ENCODE results near the gene AKR7A2. TPM values are rescaled to one million over a fixed set of nuclear protein-coding genes. Genes with fewer than 3 reads are reported as not detected.
"Not testable (repeated sequence)": the region's sequence is repeated elsewhere in the genome, so short reads cannot be mapped to it uniquely, and the experiment has no call there.

Gene AKR7A2
- polyA plus RNA-seq, 3 donors: 74.7 to 86.5 (median 75.2) TPM

DNA sequence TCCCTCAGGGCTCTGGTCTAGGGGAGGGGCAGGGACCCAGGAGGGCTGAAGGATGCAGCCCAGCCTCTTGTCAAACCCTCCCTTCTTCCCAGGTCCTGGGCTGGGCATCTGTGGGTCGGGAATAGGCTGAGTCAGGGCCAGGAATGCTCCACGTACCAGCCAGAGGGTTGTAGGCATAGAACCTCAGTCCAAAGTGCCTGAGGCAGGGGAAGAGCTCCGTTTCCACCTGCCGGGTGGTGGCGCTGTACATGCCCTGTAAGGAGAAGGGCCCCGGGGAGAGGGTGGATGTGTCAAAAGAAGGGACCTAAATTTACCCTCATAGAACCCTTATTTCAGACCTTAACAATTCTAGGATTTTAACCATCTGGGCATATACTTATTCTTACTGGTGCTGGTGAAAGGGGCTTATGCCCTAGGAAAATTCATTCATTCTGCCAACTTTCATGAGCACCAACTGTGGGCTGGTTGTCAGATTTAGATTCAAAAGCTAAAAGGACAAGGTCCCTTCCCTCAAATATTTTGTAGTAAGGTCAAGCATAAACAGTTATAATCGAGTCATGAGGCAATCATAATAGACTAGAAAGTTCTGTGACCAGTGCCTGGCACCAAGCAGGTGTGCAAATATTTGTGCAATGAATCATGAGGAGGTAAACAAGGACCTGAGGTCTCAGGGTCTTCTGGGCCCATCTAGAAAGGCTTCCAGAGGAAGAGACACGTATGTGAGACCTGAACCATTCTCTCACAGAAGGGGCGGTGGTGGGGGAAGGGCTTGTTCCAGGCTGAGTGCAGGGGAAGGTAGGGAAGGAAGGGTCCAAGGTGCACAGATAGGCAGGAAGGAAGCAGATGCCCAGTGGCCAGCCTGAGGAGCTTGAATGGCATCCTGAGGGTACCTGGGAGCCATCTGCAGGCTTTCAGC is 42.3 kb downstream of the AKR7A2 start:
- DNase-seq (ENCODE audit: low read depth in 3 of 3, low spot score in 2 of 3): not testable (repeated sequence)

DNA sequence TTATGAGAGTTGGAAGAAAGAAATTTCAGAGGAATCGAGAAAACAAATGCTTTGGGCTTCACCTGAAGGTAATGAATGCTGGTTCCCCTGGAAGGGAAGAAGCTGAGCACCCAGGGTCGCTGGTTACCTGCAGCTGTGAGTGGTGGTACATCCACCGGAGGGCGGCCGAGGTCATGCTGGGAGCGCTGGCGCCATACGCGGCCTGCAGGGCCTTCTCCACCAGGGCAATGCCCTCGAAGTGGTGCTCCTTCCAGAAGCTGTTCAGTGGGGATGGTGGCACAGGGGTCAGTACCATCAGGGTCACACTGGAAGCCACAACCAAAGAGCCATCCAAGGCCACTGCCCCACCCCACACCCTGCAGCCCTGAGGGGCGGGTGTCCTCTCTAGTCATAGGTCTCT is 43.5 kb downstream of the AKR7A2 start:
- no peak for DNase-seq (ENCODE audit: low read depth in 3 of 3, low spot score in 2 of 3)

DNA sequence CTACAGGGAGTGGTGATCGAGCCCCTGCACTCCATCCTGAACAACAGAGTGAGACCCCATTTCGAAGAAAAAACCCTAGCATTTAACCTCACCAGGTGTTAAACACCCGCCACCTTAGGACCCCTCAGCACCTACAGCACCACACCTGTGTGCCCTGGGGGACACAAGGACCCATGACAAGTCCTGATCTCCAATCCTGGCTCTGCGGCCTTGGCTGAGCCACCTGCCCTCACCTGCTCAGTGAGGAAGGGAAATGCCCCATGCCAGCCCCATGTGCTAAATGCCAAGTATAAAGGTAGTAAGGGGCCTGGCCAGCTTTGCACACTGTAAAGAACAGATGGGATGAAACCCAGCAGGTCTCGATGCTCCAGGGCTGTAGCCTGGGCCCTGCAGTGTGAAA is 49.2 kb downstream of the AKR7A2 start:
- DNase-seq (ENCODE audit: low read depth in 3 of 3, low spot score in 2 of 3): no peak

DNA sequence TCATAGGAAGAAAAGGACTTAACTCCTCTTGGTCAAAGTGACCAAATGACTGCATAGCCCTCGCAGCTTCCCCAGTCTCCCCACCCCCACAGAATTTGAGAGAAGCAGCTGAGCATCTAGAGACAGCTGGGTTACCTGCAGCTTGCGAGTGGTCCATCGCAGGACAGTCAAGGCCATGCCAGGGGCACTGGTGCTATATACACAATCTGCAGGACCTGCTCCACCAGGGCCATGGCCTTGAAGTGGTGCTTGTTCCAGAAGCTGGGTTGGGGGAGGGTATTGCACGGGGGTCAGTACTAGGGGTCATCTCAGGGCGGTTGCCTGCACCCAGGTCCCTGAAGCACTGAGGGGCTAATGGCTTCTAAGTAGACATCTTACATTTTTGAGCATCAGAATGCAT is 49.9 kb downstream of the AKR7A2 start:
- DNase-seq (ENCODE audit: low read depth in 3 of 3, low spot score in 2 of 3): no peak

DNA sequence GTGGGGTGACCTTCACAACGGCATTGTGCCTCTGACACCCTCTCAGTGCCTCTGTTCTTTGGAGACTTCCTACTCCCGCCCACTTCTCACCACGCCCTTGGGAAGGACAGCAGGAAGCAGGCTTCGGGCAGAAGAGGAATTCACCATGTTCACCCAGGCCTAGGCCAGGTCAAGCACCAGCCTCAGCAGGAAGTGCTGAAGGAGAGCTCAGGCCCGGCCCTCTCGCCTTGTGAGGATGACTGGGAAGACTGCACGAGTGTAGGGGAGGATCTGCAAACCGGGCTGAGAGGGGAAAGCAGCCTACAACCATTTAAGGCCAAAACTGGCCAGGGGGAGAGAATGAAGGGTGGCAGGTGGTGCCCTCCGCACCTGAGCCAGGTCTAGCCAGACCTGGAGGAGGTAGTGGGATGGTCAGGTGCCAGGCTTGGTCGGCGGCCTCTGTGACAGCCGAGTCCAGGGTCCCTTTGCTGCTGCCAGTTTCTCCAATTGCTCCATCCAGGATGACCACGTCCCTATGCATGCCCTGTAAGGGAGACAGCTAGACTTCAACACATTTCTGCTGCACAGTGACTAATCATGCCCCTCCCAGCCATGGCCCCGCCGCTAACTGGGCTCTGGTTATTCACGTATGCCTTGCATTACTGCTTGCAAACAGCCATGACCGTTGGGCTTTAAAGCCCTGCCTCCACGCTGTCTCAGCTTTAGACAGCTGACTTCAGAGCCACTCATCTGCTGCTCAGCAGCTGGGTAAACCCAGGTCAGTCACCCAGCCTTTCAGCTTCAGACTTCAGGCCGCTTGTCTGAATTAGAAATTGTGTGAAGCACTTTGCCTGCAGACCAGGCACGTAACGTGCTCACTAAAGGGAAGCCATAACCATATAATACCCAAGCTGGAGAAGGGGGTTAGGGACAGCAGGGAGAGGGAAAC is 51.5 kb downstream of the AKR7A2 start:
- no peak for DNase-seq (ENCODE audit: low read depth in 3 of 3, low spot score in 2 of 3)

DNA sequence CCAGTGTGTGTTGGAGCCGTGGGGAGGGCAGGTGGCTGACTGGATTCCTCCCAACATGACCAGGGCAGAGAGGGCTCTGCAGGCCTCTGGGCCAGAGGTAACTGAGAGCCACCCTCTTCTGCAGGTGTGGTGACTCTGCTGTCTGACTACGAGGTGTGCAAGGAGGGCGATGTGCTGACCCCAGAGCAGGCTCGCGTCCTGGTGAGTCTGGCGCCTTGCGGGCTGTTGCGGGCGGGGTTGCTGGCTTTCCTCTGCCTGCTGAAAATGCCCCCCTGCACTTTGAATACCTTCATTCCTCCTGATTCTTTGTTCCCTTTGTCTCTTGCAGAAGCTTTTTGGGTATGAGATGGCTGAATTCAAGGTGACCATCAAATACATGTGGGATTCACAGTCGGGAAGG is 53.6 kb downstream of the AKR7A2 start:
- DNase-seq (ENCODE audit: low read depth in 3 of 3, low spot score in 2 of 3): no peak

DNA sequence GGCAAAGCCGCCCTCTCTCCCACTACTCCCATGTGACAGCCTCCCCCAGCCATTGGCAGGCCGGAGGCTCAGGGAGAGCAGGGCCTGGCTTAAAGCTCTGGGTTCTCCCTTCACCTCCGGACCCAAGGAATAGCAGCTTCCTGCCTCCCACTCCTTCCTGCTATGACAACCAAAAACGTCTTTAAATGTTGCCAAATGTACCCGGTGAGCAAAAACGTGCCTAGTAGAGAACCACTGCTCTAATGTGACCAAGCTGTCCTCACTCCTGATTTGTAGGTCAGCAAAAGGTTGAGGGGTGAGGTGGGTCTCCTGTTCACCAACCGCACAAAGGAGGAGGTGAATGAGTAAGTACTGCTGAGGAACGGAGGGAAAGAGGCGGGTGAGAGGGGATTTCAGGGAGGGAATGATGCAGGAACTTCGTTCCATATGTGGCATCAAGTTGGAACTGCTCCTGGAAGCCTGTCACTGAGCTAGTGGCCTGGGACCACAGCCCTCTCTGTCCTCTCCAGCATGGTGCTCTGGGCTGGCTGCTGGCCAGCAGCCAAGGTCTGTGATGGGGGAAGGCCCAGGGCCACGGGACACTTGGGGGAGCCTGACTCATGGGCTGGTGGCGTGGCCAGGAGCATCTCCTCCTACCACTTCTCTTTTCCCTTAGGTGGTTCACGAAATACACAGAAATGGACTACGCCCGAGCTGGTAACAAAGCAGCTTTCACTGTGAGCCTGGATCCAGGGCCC is 54.6 kb downstream of the AKR7A2 start:
- DNase-seq (ENCODE audit: low read depth in 3 of 3, low spot score in 2 of 3): no peak

DNA sequence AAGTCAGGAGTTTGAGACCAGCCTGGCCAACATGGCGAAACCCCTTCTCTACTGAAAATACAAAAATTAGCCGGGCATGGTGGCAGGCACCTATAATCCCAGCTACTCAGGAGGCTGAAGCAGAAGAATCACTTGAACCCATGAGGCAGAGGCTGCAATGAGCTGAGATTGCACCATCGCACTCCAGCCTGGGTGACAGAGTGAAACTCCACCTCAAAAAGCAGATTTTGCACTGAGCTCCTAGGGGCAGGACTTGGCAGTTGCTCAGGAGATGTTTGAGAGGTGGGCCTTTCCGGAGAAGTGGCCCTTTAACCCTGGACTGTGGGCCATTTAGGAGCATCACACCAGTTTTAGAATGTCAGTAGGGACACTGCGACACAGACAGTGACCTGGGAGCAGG is 55.6 kb downstream of the AKR7A2 start:
- not testable (repeated sequence) for DNase-seq (ENCODE audit: low read depth in 3 of 3, low spot score in 2 of 3)

DNA sequence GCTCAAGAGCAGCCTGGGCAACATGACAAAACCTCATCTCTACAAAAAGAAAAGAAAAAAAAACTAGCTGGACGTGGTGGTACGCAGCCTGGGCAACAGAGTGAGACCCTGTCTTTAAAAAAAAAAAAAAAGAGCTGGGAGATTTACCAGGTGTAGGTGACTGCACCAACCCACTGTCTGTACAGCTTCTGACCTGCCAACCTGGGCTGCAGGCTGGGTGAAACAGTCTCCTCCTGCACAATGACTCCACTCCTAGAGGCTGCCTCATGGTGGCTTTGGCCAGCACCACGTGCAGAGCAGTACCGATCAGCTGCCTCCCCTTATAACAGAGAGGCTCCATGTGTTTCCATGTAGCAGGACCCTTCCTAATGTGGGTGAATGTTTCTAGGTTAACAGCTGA is 56.7 kb downstream of the AKR7A2 start:
- DNase-seq (ENCODE audit: low read depth in 3 of 3, low spot score in 2 of 3): no peak

DNA sequence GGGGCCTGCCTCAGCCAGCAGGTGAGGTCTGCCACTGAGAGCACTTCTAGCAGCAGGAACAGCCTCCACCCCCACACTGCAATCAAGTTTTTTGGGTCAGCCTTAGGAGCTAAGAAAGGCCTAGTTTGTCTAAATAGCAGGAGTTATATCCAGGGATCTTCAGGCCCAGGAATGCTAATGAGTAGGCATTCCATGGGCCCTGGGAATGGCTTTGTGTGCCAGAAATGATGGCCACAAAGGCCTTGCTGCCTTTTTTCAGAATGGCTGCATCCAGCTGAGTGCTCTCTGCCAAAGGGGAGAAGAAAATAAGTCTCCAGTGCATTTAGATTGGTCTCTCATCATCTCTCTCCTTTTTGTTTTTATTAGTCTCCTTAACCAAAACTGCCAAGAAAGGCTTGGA is 57.5 kb downstream of the AKR7A2 start:
- no peak for DNase-seq (ENCODE audit: low read depth in 3 of 3, low spot score in 2 of 3)

Other genes starting within 250 kb of the AKR7A2 start
- 100 to 1,000 TPM; 111 to 114 (median 111) TPM for gene UBR4, start 101.9 kb downstream of the AKR7A2 start, polyA plus RNA-seq (ENCODE audit: insufficient read length in 3 of 3)
- 10 to 100 TPM; 46.0 to 47.5 (median 46.1) TPM for gene EMC1, start 60.6 kb downstream of the AKR7A2 start, polyA plus RNA-seq (ENCODE audit: insufficient read length in 3 of 3)
- 10 to 100 TPM; 28.4 to 30.5 (median 28.5) TPM for gene MRTO4, start 60.3 kb downstream of the AKR7A2 start, polyA plus RNA-seq (ENCODE audit: insufficient read length in 3 of 3)
- gene AKR7A3, start 23.4 kb downstream of the AKR7A2 start, polyA plus RNA-seq (ENCODE audit: insufficient read length in 3 of 3): under 1 TPM; 0.64 to 0.99 (median 0.96) TPM
- 10 to 100 TPM in 2 of 3 donors, 1 to 10 TPM in 1; 9.4 to 11.8 (median 11.5) TPM for gene SLC66A1, start 182 bp upstream of the AKR7A2 start, polyA plus RNA-seq (ENCODE audit: insufficient read length in 3 of 3)
- 100 to 1,000 TPM; 233 to 248 (median 244) TPM for gene CAPZB, start 173.4 kb upstream of the AKR7A2 start, polyA plus RNA-seq (ENCODE audit: insufficient read length in 3 of 3)

Measured in right renal cortex interstitium (tissue), 3 donors.